ENCODE data around the gene PCSK1.
"Not testable (repeated sequence)": the region's sequence is repeated elsewhere in the genome, so short reads cannot be mapped to it uniquely, and the experiment has no call there.

PCSK1 gene

GRCh38 chr5:96374653-96375052 is 58.4 kb downstream of the PCSK1 start:
- no peak for DNase-seq (ENCODE audit: low read depth in 2 of 2, low spot score in 1 of 2)

GRCh38 chr5:96373381-96373733 is 59.7 kb downstream of the PCSK1 start:
- DNase-seq (ENCODE audit: low read depth in 2 of 2, low spot score in 1 of 2): no peak

DNA sequence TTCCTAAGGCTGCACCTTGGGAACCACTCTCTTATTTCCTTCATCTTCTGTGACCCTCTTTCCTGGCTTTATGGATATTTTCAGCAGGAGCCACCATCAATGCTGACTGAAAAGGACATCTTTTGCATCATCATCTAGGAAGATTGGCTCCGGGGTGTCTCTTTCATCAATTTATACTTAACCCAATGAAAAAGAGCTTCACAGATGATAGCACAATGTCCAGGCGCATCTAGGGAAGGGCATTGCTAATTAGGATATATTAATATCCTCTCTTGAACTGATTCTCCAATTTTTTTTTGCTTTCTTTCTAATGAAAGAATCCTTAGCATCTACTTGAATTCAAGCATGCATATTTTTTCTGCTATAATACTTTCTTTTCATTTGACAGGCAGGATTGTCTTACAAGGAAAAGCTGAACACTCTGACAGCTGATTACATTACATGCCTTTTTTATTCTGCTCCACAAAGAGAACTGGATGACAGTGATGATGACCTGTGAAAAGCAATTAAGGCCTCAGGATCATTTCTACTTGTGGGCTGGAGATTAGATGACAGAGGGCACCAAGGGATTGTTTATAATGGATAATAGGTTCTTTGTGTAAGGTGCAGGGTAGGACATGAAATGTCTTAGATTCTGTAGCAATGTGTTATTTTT is 60.2 kb downstream of the PCSK1 start:
- no peak for DNase-seq (ENCODE audit: low read depth in 2 of 2, low spot score in 1 of 2)

GRCh38 chr5:96370976-96371375 is 62.1 kb downstream of the PCSK1 start:
- no peak for DNase-seq (ENCODE audit: low read depth in 2 of 2, low spot score in 1 of 2)

- not testable (repeated sequence) for DNase-seq (ENCODE audit: low read depth in 2 of 2, low spot score in 1 of 2)
These were observed 65.7 kb downstream of the PCSK1 start for GRCh38 chr5:96367337-96367736.

DNA sequence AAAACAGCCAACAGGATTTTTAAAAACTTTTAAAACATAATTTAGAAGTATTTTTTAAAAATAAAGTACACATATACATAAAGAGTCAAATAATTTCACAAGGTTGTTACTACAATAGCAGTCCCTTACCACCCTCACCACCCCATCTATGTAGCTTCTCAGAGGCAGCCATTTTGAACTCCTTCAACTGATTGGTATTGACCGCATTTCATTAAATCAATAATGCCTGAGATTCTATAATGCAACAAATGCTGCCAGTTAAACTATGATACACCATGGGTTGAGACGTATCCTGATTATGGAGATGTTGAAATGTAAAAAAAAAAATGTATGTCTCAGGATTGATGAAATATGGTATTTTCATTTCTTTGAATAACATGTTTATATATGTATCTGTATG is 78.8 kb downstream of the PCSK1 start:
- DNase-seq (ENCODE audit: low read depth in 2 of 2, low spot score in 1 of 2): no peak

DNA sequence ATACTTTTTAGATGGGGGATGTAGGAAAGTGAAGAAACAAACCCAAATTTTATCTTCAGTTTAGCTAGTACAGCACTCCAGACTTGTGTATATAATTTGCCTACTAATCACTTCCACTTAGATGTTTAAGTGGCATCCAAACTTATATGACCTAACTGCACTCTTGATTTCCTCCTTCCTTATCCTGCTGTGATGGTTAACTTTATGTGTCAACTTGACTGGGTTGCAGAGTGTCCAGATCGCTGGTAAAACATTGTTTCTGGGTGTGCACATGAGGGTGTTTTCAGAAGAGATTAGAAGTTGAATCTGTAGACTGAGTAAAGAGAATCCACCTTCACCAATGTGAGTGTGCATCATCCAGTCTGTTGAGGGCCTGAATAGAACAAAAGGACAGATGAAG is 79.8 kb downstream of the PCSK1 start:
- DNase-seq (ENCODE audit: low read depth in 2 of 2, low spot score in 1 of 2): no peak

DNA sequence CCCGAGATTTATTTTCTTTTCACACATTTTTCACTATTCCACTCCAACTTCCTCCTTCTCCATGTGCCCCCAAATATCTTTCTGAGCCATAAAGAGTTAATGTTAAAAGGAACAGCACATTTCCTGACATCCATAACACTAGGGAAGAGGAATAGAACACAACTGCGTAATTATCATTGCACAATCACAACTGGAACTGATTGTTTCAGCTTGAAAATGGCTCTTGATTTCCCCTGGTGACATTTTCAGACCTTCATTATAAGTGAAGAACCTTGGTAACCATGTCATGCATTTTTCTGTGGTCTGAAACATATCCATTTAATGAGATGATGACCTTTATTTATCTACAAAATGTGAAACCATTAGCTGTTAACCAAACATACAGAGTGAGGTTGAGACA is 82.4 kb downstream of the PCSK1 start:
- DNase-seq (ENCODE audit: low read depth in 2 of 2, low spot score in 1 of 2): no peak

GRCh38 chr5:96348536-96348935 is 84.5 kb downstream of the PCSK1 start:
- no peak for DNase-seq (ENCODE audit: low read depth in 2 of 2, low spot score in 1 of 2)

GRCh38 chr5:96347502-96348292 is 85.4 kb downstream of the PCSK1 start:
- no peak for DNase-seq (ENCODE audit: low read depth in 2 of 2, low spot score in 1 of 2)

GRCh38 chr5:96344678-96345577 is 88.1 kb downstream of the PCSK1 start:
- no peak for DNase-seq (ENCODE audit: low read depth in 2 of 2, low spot score in 1 of 2)

DNA sequence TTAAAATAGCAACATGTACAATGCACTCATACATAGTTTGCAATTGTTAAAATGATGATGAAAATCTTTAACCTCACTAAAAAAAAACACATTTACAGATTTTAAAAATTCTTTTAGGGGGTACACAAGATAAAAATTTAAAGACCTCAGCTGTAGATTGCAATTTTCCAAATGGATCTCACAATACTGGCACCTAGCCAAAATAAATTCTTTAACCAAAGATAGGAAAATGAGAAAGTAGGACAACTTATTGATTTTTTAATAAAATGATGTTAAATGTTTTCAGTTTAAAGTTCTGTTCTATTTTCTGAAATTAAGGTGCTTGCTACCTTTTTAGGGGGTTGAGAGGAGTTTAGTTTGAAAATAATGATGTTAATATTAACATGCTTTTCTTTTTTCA is 90.0 kb downstream of the PCSK1 start:
- DNase-seq (ENCODE audit: low read depth in 2 of 2, low spot score in 1 of 2): no peak

- no peak for DNase-seq (ENCODE audit: low read depth in 2 of 2, low spot score in 1 of 2)
These were observed 90.5 kb downstream of the PCSK1 start for GRCh38 chr5:96342581-96342980.

Measured in stimulated activated CD8-positive, alpha-beta memory T cell treated with anti-CD3 and anti-CD28 coated beads, Interleukin-4, amount 100 ng/mL, for 1 hour (primary cell).